Fibroblast of skin of right quadriceps (primary cell): ENCODE results near the gene LCN9.
"Not testable (repeated sequence)": the region's sequence is repeated elsewhere in the genome, so short reads cannot be mapped to it uniquely, and the experiment has no call there.

Experiments used
- DNase-seq: peaks from one replicate; pipeline ENCODE4 v3.0.0-alpha.2; 2013

LCN9 gene

GRCh38 chr9:135662758-135663450, at the start of gene LCN9:
TSS of gene LCN9 (plus strand) at chr9:135663309. CDS start at chr9:135663322, 13 bp downstream.
- peak; percentile 10 for DNase-seq

GRCh38 chr9:135613946-135614805, 48.9 kb upstream of the LCN9 start:
- DNase-seq: no peak

GRCh38 chr9:135614821-135615665, 48.1 kb upstream of the LCN9 start:
- DNase-seq: no peak

GRCh38 chr9:135615666-135616618, 47.2 kb upstream of the LCN9 start:
- DNase-seq: no peak

- DNase-seq: no peak
Measured at GRCh38 chr9:135616619-135617537, 46.2 kb upstream of the LCN9 start.

GRCh38 chr9:135617538-135617900, 45.6 kb upstream of the LCN9 start:
- DNase-seq: no peak

- no peak for DNase-seq
Measured at GRCh38 chr9:135617991-135618411, 45.1 kb upstream of the LCN9 start.

- DNase-seq: no peak
Measured at GRCh38 chr9:135618866-135619598, 44.1 kb upstream of the LCN9 start.

GRCh38 chr9:135619599-135619886, 43.6 kb upstream of the LCN9 start:
- DNase-seq: no peak

- no peak for DNase-seq
Measured at GRCh38 chr9:135620558-135620957, 42.6 kb upstream of the LCN9 start.

- DNase-seq: no peak
Measured at GRCh38 chr9:135622415-135623020, 40.6 kb upstream of the LCN9 start.

- no peak for DNase-seq
Measured at GRCh38 chr9:135624282-135624681, 38.8 kb upstream of the LCN9 start.

- no peak for DNase-seq
Measured at GRCh38 chr9:135632841-135633240, 30.3 kb upstream of the LCN9 start.

GRCh38 chr9:135636930-135637530, 26.1 kb upstream of the LCN9 start:
- DNase-seq: not testable (repeated sequence)

- DNase-seq: no peak
Measured at GRCh38 chr9:135639196-135639595, 23.9 kb upstream of the LCN9 start, which contains the start of gene GLT6D1. TSS of gene GLT6D1 (minus strand) at chr9:135639540. CDS start at chr9:135639187, 353 bp downstream.

GRCh38 chr9:135641047-135641446, 22.1 kb upstream of the LCN9 start:
- DNase-seq: no peak

GRCh38 chr9:135641745-135642144, 21.4 kb upstream of the LCN9 start:
- DNase-seq: peak; percentile 22

GRCh38 chr9:135644631-135645218, 18.4 kb upstream of the LCN9 start:
- no peak for DNase-seq

- no peak for DNase-seq
Measured at GRCh38 chr9:135647884-135648283, 15.2 kb upstream of the LCN9 start.
